Loucy (cell line): ENCODE measurements around the gene CAPN11.

Experiments used
- CTCF ChIP-seq: fragments of 200-600 bp; sonication (generic); conservative IDR thresholded peaks from 2 replicates; pipeline ENCODE4 v1.5.1; 2014; ENCODE audit warnings: mild to moderate bottlenecking, antibody characterized with exemption, low read length
- EZH2phosphoT487 ChIP-seq: fragments of 200-600 bp; IDR thresholded peaks from 2 replicates; pipeline ENCODE4 v1.6.1; 2018; ENCODE audit warnings: antibody characterized with exemption, mild to moderate bottlenecking, moderate library complexity, borderline replicate concordance

GRCh38 chr6:44111434-44112417 lies 46.9 kb upstream of the CAPN11 start:
- no peak for TF ChIP-seq CTCF
- TF ChIP-seq EZH2phosphoT487, result no peak
